NT2/D1 (cell line): ENCODE measurements around the gene STK38.

Experiments used
- YY1 ChIP-seq: IDR thresholded peaks from 2 replicates; pipeline ENCODE4 v1.6.1; 2011; ENCODE audit not compliant: insufficient read length, insufficient read depth
- ZNF274 ChIP-seq: IDR thresholded peaks from 2 replicates; pipeline ENCODE4 v1.6.1; 2011; ENCODE audit warnings: mild to moderate bottlenecking, low read depth, low read length

DNA sequence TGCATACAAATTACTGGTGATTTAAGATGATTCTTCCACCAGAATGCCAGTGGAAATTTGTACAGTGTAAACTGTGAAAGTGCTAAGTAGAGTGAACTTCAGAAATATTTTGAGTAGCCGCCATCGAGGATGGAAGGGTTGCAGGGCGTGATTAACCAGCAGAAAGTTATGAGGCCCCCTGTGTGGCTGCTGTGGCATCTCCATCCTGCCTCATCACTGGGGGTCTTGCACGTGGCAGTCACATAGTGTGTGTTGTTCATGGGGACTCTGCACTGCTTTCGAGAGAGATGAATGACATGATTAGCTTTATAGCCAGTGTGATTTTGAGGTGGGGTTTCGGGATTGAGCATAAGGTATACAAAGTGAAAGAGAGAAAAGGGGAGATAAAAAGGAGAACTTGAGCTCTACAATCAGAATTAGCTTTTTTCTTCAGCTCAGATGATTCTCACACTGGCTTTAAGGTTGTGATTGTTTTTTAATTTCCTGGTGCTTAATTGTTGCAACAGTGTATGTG is 78.1 kb downstream of the STK38 start:
- TF ChIP-seq ZNF274, result no peak
- TF ChIP-seq YY1, result no peak
